GM18505 (cell line): ENCODE data around the gene PTGDR.

Source experiments
- ATAC-seq: cut with Tn5 transposase; IDR thresholded peaks from one replicate; pipeline ENCODE4 v1.9.1; 2021; ENCODE audit not compliant: unreplicated experiment
- POLR2A ChIP-seq: IDR thresholded peaks from 4 replicates; pipeline ENCODE4 v1.6.1; 2011; ENCODE audit warnings: borderline replicate concordance; ENCODE audit not compliant: insufficient read depth, insufficient read length; ENCODE audit errors: extremely low read depth

The PTGDR gene

GRCh38 chr14:52271538-52271937, 4.0 kb downstream of the PTGDR start:
- no peak for ATAC-seq
- no peak for TF ChIP-seq POLR2A

GRCh38 chr14:52272375-52272774, 4.9 kb downstream of the PTGDR start:
- no peak for ATAC-seq
- no peak for TF ChIP-seq POLR2A

GRCh38 chr14:52275372-52275771, 7.9 kb downstream of the PTGDR start:
- TF ChIP-seq POLR2A: no peak
- no peak for ATAC-seq

- ATAC-seq: no peak
Measured at GRCh38 chr14:52277552-52277951, 10.1 kb downstream of the PTGDR start.

GRCh38 chr14:52279408-52279807, 11.9 kb downstream of the PTGDR start:
- ATAC-seq: no peak
- no peak for TF ChIP-seq POLR2A

More at GRCh38 chr14:52277552-52277951, 10.1 kb downstream of the PTGDR start:
- TF ChIP-seq POLR2A: no peak

- no peak for ATAC-seq
- no peak for TF ChIP-seq POLR2A
Measured at GRCh38 chr14:52283099-52283498, 15.6 kb downstream of the PTGDR start.

GRCh38 chr14:52286661-52287649, 19.5 kb downstream of the PTGDR start:
- ATAC-seq: no peak
- TF ChIP-seq POLR2A: no peak

- ATAC-seq: no peak
Measured at GRCh38 chr14:52296378-52296777, 28.9 kb downstream of the PTGDR start.

GRCh38 chr14:52298795-52299194, 31.3 kb downstream of the PTGDR start:
- ATAC-seq: no peak
- TF ChIP-seq POLR2A: no peak

More at GRCh38 chr14:52296378-52296777, 28.9 kb downstream of the PTGDR start:
- no peak for TF ChIP-seq POLR2A

- ATAC-seq: no peak
- no peak for TF ChIP-seq POLR2A
Measured at GRCh38 chr14:52299692-52300278, 32.3 kb downstream of the PTGDR start.

GRCh38 chr14:52303236-52303635, 35.7 kb downstream of the PTGDR start:
- ATAC-seq: no peak

GRCh38 chr14:52304248-52304904, 36.9 kb downstream of the PTGDR start:
- ATAC-seq: no peak
- TF ChIP-seq POLR2A: no peak

More at GRCh38 chr14:52303236-52303635, 35.7 kb downstream of the PTGDR start:
- TF ChIP-seq POLR2A: no peak

- ATAC-seq: no peak
- no peak for TF ChIP-seq POLR2A
Measured at GRCh38 chr14:52305014-52305413, 37.5 kb downstream of the PTGDR start.
